Activated naive CD4-positive, alpha-beta T cell treated with anti-CD3 and anti-CD28 coated beads for 36 hours (primary cell): ENCODE results near the gene CLDN14. TPM values are rescaled to one million over a fixed set of nuclear protein-coding genes. Genes with fewer than 3 reads are reported as not detected.
A peak's percentile ranks its signal among the peaks of the same experiment; 100 is the strongest.

Source experiments
- CTCF ChIA-PET: fragments of 350-600 bp; sonication (Branson Sonifier 250); formaldehyde crosslinking; loops from one replicate; lab custom pipeline; 2021; ENCODE audit warnings: antibody characterized with exemption; lab: Charles Lee
- DNase-seq: peaks from one replicate; pipeline ENCODE4 v3.0.0-alpha.2; 2020
- H3K27ac Mint-ChIP-seq: one replicate; pipeline ENCODE4 v1.8.0; 2021; ENCODE audit warnings: mild to moderate bottlenecking, mixed read lengths
- H3K27me3 Mint-ChIP-seq: one replicate; pipeline ENCODE4 v1.8.0; 2021; ENCODE audit warnings: low read depth, mixed read lengths
- H3K36me3 Mint-ChIP-seq: one replicate; pipeline ENCODE4 v1.8.0; 2021; ENCODE audit warnings: low read depth, mixed read lengths
- H3K4me1 Mint-ChIP-seq: one replicate; pipeline ENCODE4 v1.8.0; 2021; ENCODE audit warnings: low read depth, mixed read lengths
- H3K4me3 Mint-ChIP-seq: one replicate; pipeline ENCODE4 v1.8.0; 2021; ENCODE audit warnings: mild to moderate bottlenecking, moderate library complexity, mixed read lengths
- H3K9me3 Mint-ChIP-seq: one replicate; pipeline ENCODE4 v1.8.0; 2021; ENCODE audit warnings: mixed read lengths
- intact Hi-C: fragments of 100-400 bp; cut with micrococcal nuclease; formaldehyde crosslinking; loops from one replicate; pipeline ENCODE4 v1.15.1; 2023
- total RNA-seq, 2 experiments: library from RNA; stranded (reverse); gene quantifications; one replicate each; pipeline ENCODE4 v1.2.3, GENCODE V29; 2021

Gene CLDN14
- total RNA-seq, 2 experiments from 2014 or later = not detected

DNA sequence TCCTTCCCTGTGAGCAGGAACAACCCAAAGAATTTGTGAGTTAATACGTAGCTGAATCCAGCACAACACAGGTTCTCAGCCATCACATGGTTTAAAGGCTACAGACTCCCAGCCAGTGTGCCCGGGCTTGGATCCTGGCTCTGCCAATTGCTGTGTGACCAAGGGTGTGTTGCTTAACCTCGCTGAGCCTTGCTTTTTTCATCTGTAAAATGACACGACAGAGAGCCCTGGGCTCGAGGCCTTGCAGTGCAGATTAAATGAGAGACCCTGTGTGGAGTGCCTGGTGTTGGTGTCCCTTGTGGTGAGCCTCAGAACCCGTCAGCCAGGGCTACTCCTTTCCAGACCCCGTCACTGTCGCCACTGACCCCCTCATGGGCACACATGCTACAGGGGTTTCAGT, 55.3 kb downstream of the CLDN14 start:
- H3K4me1 Mint-ChIP-seq = peaks cover 2% of the 10 kb centered on the region
- no peaks in the 10 kb centered on the region for H3K27me3 Mint-ChIP-seq
- DNase-seq = no peak
- H3K9me3 Mint-ChIP-seq = no peaks in the 10 kb centered on the region
- intact Hi-C loops = loop anchor here (5.0 kb wide), 1 partner anchor 163 kb away; no protein-coding TSS in a partner anchor
- CTCF ChIA-PET = interaction anchor here (0.6 to 1.4 kb wide), 2 partner anchors 9 to 238 kb away, joined by 3 read pairs; no protein-coding TSS in a partner anchor
- H3K4me3 Mint-ChIP-seq = no peak overlapping the region
- H3K27ac Mint-ChIP-seq = no peak overlapping the region
- no peaks in the 10 kb centered on the region for H3K36me3 Mint-ChIP-seq

DNA sequence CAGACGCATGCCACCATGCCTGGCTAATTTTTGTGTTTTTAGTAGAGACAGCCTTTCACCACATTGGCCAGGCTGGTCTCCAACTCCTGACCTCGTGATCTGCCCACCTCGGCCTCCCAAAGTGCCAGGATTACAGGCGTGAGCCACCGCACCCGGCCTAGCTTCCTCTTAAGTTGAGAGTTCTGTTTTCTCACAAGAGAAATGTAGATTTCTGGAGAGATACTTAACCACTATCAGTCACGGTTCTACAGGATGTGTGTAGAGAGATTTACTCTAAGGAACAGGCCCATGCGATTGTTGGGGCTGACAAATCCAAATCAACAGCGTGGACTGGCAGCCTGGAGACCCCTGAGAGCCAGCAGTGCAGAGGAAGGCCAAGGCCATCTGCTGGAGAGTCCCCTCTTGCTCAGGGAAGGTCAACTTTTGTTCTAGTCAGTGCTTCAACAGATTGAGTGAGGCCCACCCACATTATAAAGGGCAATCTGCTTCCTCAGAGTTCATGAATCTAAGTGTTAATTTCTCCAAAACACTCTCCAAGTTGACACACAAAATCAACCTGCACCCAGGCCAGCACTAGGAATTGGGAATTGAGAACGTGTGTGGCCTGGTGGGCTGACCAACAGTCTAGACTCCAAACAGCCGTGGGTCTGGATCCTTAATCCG, 56.0 kb downstream of the CLDN14 start:
- Mint-ChIP-seq H3K4me1 (no peaks in the 10 kb centered on the region), H3K27me3 (no peaks in the 10 kb centered on the region), H3K36me3 (peaks cover 1% of the 10 kb centered on the region), H3K9me3 (no peaks in the 10 kb centered on the region), H3K4me3 (no peak overlapping the region), H3K27ac (no peak overlapping the region)
- DNase-seq = no peak
- CTCF ChIA-PET = interaction anchor here (0.6 to 1.4 kb wide), 3 partner anchors 9 to 237 kb away, joined by 3 read pairs; no protein-coding TSS in a partner anchor
- intact Hi-C loops = loop anchor here (5.0 kb wide), 1 partner anchor 163 kb away; no protein-coding TSS in a partner anchor

GRCh38 chr21:36422279-36423098, 57.4 kb downstream of the CLDN14 start:
- intact Hi-C loops = loop anchor here (5.0 kb wide), 1 partner anchor 165 kb away; no protein-coding TSS in a partner anchor
- Mint-ChIP-seq H3K27ac (no peak overlapping the region), H3K4me1 (no peaks in the 10 kb centered on the region), H3K9me3 (no peaks in the 10 kb centered on the region), H3K36me3 (peaks cover 6% of the 10 kb centered on the region), H3K27me3 (no peaks in the 10 kb centered on the region), H3K4me3 (no peak overlapping the region)
- CTCF ChIA-PET = interaction anchor here (0.5 to 1.4 kb wide), 4 partner anchors 24 to 193 kb away, joined by 3 to 5 read pairs (median 5); no protein-coding TSS in a partner anchor
- peak; percentile 51 for DNase-seq

- Mint-ChIP-seq H3K9me3 (no peaks in the 10 kb centered on the region), H3K4me1 (no peaks in the 10 kb centered on the region), H3K27ac (no peak overlapping the region), H3K4me3 (no peak overlapping the region), H3K36me3 (peaks cover 14% of the 10 kb centered on the region), H3K27me3 (no peaks in the 10 kb centered on the region)
- intact Hi-C loops = loop anchor here (1.0 to 5.0 kb wide), 2 partner anchors 167 to 507 kb away; no protein-coding TSS in a partner anchor
- CTCF ChIA-PET = interaction anchor here (1.0 kb wide), 1 partner anchor 9 kb away, joined by 6 read pairs; no protein-coding TSS in a partner anchor
- no peak for DNase-seq
Observed at GRCh38 chr21:36420571-36421339, 59.2 kb downstream of the CLDN14 start.

- H3K36me3 Mint-ChIP-seq = peaks cover 19% of the 10 kb centered on the region
- no peaks in the 10 kb centered on the region for H3K9me3 Mint-ChIP-seq
- H3K27me3 Mint-ChIP-seq = no peaks in the 10 kb centered on the region
- intact Hi-C loops = loop anchor here (1.0 to 5.0 kb wide), 2 partner anchors 167 to 507 kb away; no protein-coding TSS in a partner anchor
- no peaks in the 10 kb centered on the region for H3K4me1 Mint-ChIP-seq
- no peak overlapping the region for H3K4me3 Mint-ChIP-seq
- DNase-seq = peak; percentile 66
- no peak overlapping the region for H3K27ac Mint-ChIP-seq
- CTCF ChIA-PET = interaction anchor here (0.7 to 0.9 kb wide), 2 partner anchors 18 to 35 kb away, joined by 3 to 4 read pairs; no protein-coding TSS in a partner anchor
Observed at GRCh38 chr21:36419996-36420395, 59.9 kb downstream of the CLDN14 start.

GRCh38 chr21:36419241-36419640, 60.7 kb downstream of the CLDN14 start:
- H3K9me3 Mint-ChIP-seq = no peaks in the 10 kb centered on the region
- no peaks in the 10 kb centered on the region for H3K4me1 Mint-ChIP-seq
- H3K36me3 Mint-ChIP-seq = peaks cover 25% of the 10 kb centered on the region
- intact Hi-C loops = no loop called here
- CTCF ChIA-PET = interaction anchor here (0.6 to 1.9 kb wide), 5 partner anchors 10 to 141 kb away, joined by 3 to 7 read pairs (median 4); no protein-coding TSS in a partner anchor
- H3K27me3 Mint-ChIP-seq = no peaks in the 10 kb centered on the region
- H3K4me3 Mint-ChIP-seq = no peak overlapping the region
- no peak for DNase-seq
- H3K27ac Mint-ChIP-seq = no peak overlapping the region

- Mint-ChIP-seq H3K27me3 (no peaks in the 10 kb centered on the region), H3K4me1 (no peaks in the 10 kb centered on the region), H3K9me3 (no peaks in the 10 kb centered on the region), H3K27ac (no peak overlapping the region), H3K4me3 (no peak overlapping the region), H3K36me3 (peaks cover 47% of the 10 kb centered on the region)
- no peak for DNase-seq
- intact Hi-C loops = no loop called here
- CTCF ChIA-PET = interaction anchor here (0.6 kb wide), 1 partner anchor 144 kb away, joined by 4 read pairs; no protein-coding TSS in a partner anchor
Observed at GRCh38 chr21:36415375-36415774, 64.5 kb downstream of the CLDN14 start.

GRCh38 chr21:36412916-36413315, 67.0 kb downstream of the CLDN14 start:
- intact Hi-C loops = no loop called here
- CTCF ChIA-PET = no interaction called here
- Mint-ChIP-seq H3K4me1 (no peaks in the 10 kb centered on the region), H3K4me3 (no peak overlapping the region), H3K27ac (no peak overlapping the region), H3K27me3 (no peaks in the 10 kb centered on the region), H3K9me3 (no peaks in the 10 kb centered on the region), H3K36me3 (peaks cover 54% of the 10 kb centered on the region)
- no peak for DNase-seq

DNA sequence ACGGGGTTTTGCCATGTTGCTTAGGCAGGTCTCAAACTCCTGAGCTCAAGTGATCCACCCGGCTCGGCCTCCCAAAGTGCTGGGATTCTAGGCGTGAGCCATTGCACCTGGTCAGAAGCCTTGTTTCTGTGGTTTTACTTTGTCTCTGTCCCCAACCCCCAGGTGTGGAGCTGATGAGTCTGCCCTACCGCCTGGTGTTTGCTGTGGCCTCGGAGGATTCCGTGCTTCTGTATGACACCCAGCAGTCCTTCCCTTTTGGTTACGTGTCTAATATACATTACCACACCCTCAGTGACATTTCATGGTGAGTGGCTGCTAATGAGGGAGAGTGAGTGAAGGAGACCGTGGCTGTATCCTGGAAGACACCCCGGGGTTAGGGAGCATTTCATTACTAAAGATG, 68.6 kb downstream of the CLDN14 start:
- no peak for DNase-seq
- intact Hi-C loops = no loop called here
- Mint-ChIP-seq H3K27me3 (no peaks in the 10 kb centered on the region), H3K4me1 (no peaks in the 10 kb centered on the region), H3K9me3 (no peaks in the 10 kb centered on the region), H3K36me3 (peaks cover 59% of the 10 kb centered on the region), H3K4me3 (no peak overlapping the region), H3K27ac (no peak overlapping the region)
- CTCF ChIA-PET = no interaction called here
